Upper lobe of right lung (tissue), 1 donor: ENCODE data around the gene OSGEPL1. TPM values are rescaled to one million over a fixed set of nuclear protein-coding genes. Genes with fewer than 3 reads are reported as not detected.

ENCODE experiments used
- ATAC-seq: fragments of 200-7000 bp; cut with Tn5 transposase; one replicate; pipeline ENCODE4 v1.9.1; 2020; ENCODE audit warnings: mild to moderate bottlenecking, moderate library complexity
- DNase-seq: peaks from one replicate; pipeline ENCODE4 v3.0.0-alpha.2; 2020
- H3K27ac ChIP-seq: fragments of 200-600 bp; one replicate; pipeline ENCODE4 v1.8.0; 2022
- H3K27me3 ChIP-seq: fragments of 200-600 bp; one replicate; pipeline ENCODE4 v1.8.0; 2022; ENCODE audit warnings: mild to moderate bottlenecking
- H3K36me3 ChIP-seq: fragments of 200-600 bp; one replicate; pipeline ENCODE4 v1.8.0; 2022
- H3K4me1 ChIP-seq: fragments of 200-600 bp; one replicate; pipeline ENCODE4 v1.8.0; 2022
- H3K4me3 ChIP-seq: fragments of 200-600 bp; one replicate; pipeline ENCODE4 v1.8.0; 2022; ENCODE audit warnings: mild to moderate bottlenecking
- H3K9me3 ChIP-seq: fragments of 200-600 bp; one replicate; pipeline ENCODE4 v1.8.0; 2022
- CTCF ChIP-seq: fragments of 200-600 bp; IDR thresholded peaks from one replicate; pipeline ENCODE4 v1.8.0; 2022; ENCODE audit warnings: antibody characterized with exemption
- intact Hi-C: fragments of 100-400 bp; cut with DNase I; formaldehyde crosslinking; loops from one replicate; pipeline ENCODE4 v1.11.0; 2022
- total RNA-seq: library from RNA; stranded (reverse); fragmentation: NEBNext Ultra II Directional; extraction: Animal tissue kit (Norgen Biotek cat#: 25700); gene quantifications from one replicate; pipeline ENCODE4 v1.2.1, GENCODE V29; 2021
- donor health status: DM: no; HTN: yes; CAD: no; lungs with severe emphysema.

The OSGEPL1 gene
- total RNA-seq, 1 donor from 2014 or later, result 6.7 TPM

DNA sequence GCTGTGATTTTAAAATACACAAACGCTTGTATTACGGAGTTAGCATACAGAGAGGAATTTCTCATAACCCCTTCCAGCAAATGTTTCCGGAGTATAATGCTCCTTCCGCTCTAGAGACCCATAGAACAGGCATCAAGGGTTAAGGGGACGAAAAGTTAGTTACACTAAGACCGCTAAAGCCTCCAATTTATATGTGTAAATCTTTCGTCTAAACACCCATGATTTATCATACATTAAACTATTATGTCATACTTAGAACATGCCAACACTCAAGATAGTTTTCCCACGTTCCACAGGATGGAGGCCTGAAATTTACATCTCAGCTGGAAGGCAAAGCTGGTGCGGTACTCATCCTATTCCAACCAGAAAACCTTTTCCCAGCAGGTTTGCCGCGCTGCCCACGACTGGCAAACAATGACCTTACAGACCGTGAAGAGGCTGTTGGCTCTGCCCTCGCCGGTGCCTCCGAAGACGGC, 20.9 kb upstream of the OSGEPL1 start:
- H3K4me3 ChIP-seq, result peak overlapping the region; percentile 62
- TF ChIP-seq CTCF, result no peak
- no peaks in the 10 kb centered on the region for H3K9me3 ChIP-seq
- peaks cover 31% of the 10 kb centered on the region for H3K4me1 ChIP-seq
- peak overlapping the region; percentile 98 for H3K27ac ChIP-seq
- intact Hi-C loops, result no loop called here
- DNase-seq, result no peak
- peaks cover 31% of the 10 kb centered on the region for H3K36me3 ChIP-seq
- no peaks in the 10 kb centered on the region for H3K27me3 ChIP-seq
- no peak for ATAC-seq

- peak overlapping the region; percentile 98 for H3K27ac ChIP-seq
- no peaks in the 10 kb centered on the region for H3K27me3 ChIP-seq
- no peaks in the 10 kb centered on the region for H3K9me3 ChIP-seq
- DNase-seq (no peak), ATAC-seq (no peak)
- intact Hi-C loops, result no loop called here
- TF ChIP-seq CTCF, result no peak
- H3K36me3 ChIP-seq, result peaks cover 43% of the 10 kb centered on the region
- peaks cover 31% of the 10 kb centered on the region for H3K4me1 ChIP-seq
- peak overlapping the region; percentile 62 for H3K4me3 ChIP-seq
Observed at GRCh38 chr2:189782221-189782671, 19.7 kb upstream of the OSGEPL1 start.

DNA sequence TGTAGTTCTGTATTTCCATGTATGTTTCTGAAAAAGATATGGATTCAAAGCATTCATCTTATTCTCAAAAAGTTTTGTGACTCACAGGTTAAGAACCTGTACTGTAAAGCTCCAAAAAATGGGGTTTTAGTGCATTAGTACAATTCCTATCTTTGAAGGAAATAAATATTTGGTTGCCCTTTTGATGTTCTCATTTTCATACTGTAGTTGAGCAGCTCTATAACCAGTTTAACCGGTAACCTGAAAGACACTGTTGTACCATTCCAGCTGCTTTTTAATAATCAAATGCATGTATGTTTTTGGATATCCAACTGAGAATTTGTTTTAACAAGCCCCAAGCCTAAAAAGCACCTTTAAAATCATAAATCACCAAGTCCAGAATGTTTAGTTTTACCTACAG, 9.6 kb upstream of the OSGEPL1 start:
- Histone ChIP-seq H3K4me1 (no peaks in the 10 kb centered on the region), H3K36me3 (peaks cover 90% of the 10 kb centered on the region), H3K27me3 (no peaks in the 10 kb centered on the region), H3K4me3 (no peak overlapping the region), H3K9me3 (no peaks in the 10 kb centered on the region), H3K27ac (no peak overlapping the region)
- DNase-seq (no peak), ATAC-seq (no peak)
- intact Hi-C loops, result no loop called here
- TF ChIP-seq CTCF, result no peak

- DNase-seq (no peak), ATAC-seq (no peak)
- TF ChIP-seq CTCF, result no peak
- H3K27me3 ChIP-seq, result no peaks in the 10 kb centered on the region
- no peak overlapping the region for H3K27ac ChIP-seq
- no peaks in the 10 kb centered on the region for H3K4me1 ChIP-seq
- H3K4me3 ChIP-seq, result no peak overlapping the region
- H3K36me3 ChIP-seq, result peaks cover 80% of the 10 kb centered on the region
- H3K9me3 ChIP-seq, result no peaks in the 10 kb centered on the region
- intact Hi-C loops, result no loop called here
Observed at GRCh38 chr2:189770590-189771322, 8.2 kb upstream of the OSGEPL1 start.

GRCh38 chr2:189763908-189764661, 1.5 kb upstream of the OSGEPL1 start:
- intact Hi-C loops, result no loop called here
- peaks cover 5% of the 10 kb centered on the region for H3K4me1 ChIP-seq
- no peak for TF ChIP-seq CTCF
- ATAC-seq (no peak), DNase-seq (no peak)
- H3K27ac ChIP-seq, result no peak overlapping the region
- H3K36me3 ChIP-seq, result peaks cover 21% of the 10 kb centered on the region
- no peaks in the 10 kb centered on the region for H3K9me3 ChIP-seq
- no peaks in the 10 kb centered on the region for H3K27me3 ChIP-seq
- H3K4me3 ChIP-seq, result no peak overlapping the region
